Right atrium auricular region (tissue), 2 donors: Measurements from ENCODE around the gene AGAP1. TPM values are rescaled to one million over a fixed set of nuclear protein-coding genes. Genes with fewer than 3 reads are reported as not detected.

Source experiments
- DNase-seq: peaks from one replicate; pipeline ENCODE4 v3.0.0-alpha.2; 2019; ENCODE audit warnings: low spot score
- H3K27ac ChIP-seq, 2 donors: fragments of 200-600 bp; sonication (generic); 1 replicate in 1 of 2; 2 replicates in 1 of 2; pipeline ENCODE4 v1.5.1; 2016 to 2019
- H3K27me3 ChIP-seq, 2 donors: fragments of 200-600 bp; sonication (generic); one replicate each; pipeline versions ENCODE4 v1.5.1 to v1.6.0; 2017 to 2019
- H3K36me3 ChIP-seq: fragments of 200-600 bp; sonication (generic); one replicate; pipeline ENCODE4 v1.5.1; 2016
- H3K4me1 ChIP-seq, 2 donors: fragments of 200-600 bp; sonication (generic); one replicate each; pipeline versions ENCODE4 v1.5.1 to v1.6.0; 2017 to 2019
- H3K4me3 ChIP-seq, 2 donors: fragments of 200-600 bp; sonication (generic); 1 replicate in 1 of 2; 2 replicates in 1 of 2; pipeline ENCODE4 v1.5.1; 2017 to 2019; ENCODE audit warnings: mild to moderate bottlenecking in 1 of 2, moderate library complexity in 1 of 2
- H3K9me3 ChIP-seq, 2 donors: fragments of 200-600 bp; sonication (generic); one replicate each; pipeline ENCODE4 v1.5.1; 2019
- total RNA-seq, 2 donors: library from RNA; depleted of rRNA; stranded (reverse); fragments of >200 nt; gene quantifications; one replicate each; pipeline ENCODE4 v1.1.0, GENCODE V29; 2016
- TF ChIP-seq, protein P1 (sequence below), 2 donors: fragments of 200-600 bp; sonication (generic); IDR thresholded peaks; one replicate each; pipeline ENCODE4 v1.5.1; 2019; ENCODE audit warnings: antibody characterized with exemption in 2 of 2

The AGAP1 gene
- total RNA-seq, 2 donors from 2014 or later = 11.6 to 17.2 TPM

DNA sequence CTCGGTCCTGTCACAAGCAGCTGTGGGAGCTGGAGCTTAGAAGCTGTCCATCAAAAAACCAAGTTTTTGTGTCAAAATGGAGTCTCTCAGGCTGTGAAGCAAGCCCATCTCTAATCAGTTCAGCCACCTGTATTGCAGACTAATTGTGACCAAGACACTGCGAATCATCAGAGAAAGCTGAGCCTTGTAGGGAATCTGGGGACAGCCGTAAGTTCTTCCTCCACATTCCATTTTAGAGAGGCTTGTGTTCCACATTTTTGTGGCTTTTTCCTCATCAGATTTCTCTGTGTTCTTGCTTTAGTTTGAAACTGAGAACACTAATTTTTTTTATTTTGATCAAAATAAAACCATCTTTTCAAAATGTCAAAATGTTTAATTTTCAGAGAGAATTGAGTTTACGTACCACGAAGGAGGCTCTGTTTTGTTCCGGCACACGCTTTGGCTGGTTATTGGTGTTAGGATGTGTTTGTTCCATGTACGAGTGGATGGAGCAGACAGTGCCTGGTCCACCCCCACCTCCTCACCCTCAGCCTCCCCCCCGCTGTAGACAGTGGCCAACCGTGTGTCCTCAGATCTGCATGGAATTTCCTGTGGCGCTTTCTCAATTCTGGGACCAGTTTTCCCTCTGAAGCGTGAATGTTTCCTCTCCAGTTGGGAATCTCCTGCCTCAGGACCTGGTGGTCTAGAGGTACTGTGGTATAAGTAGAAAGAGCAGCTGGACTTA is 140.8 kb downstream of the AGAP1 start:
- no peak overlapping the region for H3K27ac ChIP-seq
- H3K27me3 ChIP-seq = no peaks in the 10 kb centered on the region
- no peaks in the 10 kb centered on the region for H3K36me3 ChIP-seq
- no peaks in the 10 kb centered on the region for H3K9me3 ChIP-seq
- no peak for DNase-seq
- peaks cover 0 to 21% of the 10 kb centered on the region in 2 donors for H3K4me1 ChIP-seq
- TF ChIP-seq, protein P1, sequence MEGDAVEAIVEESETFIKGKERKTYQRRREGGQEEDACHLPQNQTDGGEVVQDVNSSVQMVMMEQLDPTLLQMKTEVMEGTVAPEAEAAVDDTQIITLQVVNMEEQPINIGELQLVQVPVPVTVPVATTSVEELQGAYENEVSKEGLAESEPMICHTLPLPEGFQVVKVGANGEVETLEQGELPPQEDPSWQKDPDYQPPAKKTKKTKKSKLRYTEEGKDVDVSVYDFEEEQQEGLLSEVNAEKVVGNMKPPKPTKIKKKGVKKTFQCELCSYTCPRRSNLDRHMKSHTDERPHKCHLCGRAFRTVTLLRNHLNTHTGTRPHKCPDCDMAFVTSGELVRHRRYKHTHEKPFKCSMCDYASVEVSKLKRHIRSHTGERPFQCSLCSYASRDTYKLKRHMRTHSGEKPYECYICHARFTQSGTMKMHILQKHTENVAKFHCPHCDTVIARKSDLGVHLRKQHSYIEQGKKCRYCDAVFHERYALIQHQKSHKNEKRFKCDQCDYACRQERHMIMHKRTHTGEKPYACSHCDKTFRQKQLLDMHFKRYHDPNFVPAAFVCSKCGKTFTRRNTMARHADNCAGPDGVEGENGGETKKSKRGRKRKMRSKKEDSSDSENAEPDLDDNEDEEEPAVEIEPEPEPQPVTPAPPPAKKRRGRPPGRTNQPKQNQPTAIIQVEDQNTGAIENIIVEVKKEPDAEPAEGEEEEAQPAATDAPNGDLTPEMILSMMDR (IDR thresholded peaks at IDR 0.05) = no peak
- no peak overlapping the region for H3K4me3 ChIP-seq

DNA sequence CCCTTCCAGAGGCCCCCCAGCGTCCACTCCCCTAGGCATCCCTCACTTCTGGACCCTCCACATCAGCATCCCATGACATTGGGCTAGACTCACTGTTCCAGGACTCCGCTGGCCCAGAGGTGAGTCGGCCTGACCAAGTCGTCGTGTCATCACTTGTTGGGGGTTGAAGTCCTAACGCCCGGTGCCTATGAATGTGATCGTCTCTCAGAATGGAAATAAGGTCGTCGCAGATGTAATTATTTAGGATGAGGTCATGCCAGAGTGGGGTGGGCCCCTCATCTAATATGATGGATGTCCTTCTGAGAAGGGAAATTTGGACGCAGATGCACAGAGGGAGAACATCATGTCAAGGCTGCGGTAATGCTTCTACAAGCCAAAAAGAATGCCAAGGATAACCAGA is 142.7 kb downstream of the AGAP1 start:
- H3K4me3 ChIP-seq = no peak overlapping the region
- no peak overlapping the region for H3K27ac ChIP-seq
- TF ChIP-seq, protein P1 (IDR thresholded peaks at IDR 0.05) = no peak
- H3K36me3 ChIP-seq = no peaks in the 10 kb centered on the region
- no peaks in the 10 kb centered on the region for H3K27me3 ChIP-seq
- DNase-seq = no peak
- no peaks in the 10 kb centered on the region for H3K9me3 ChIP-seq
- peaks cover 0 to 39% of the 10 kb centered on the region in 2 donors for H3K4me1 ChIP-seq

DNA sequence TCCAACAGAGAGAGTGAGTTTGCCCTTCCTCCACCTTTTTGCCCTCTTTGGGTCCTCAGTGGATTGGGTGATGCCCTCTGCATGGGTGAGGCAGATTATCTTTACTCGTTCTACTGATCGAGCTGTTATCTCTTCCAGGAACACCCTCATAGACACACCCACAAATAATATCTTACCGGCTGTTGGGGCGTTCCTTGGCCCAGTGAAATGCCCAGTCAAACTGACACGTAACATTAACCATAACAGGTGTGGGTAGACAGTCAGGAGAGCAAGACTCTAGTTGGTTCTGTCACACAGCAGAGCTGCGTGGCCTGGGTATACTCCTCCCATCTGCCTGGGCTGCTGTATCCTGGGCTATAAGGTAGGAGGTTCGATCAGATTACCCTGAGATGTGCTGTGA is 144.1 kb downstream of the AGAP1 start:
- peaks cover 0 to 52% of the 10 kb centered on the region in 2 donors for H3K4me1 ChIP-seq
- no peak overlapping the region for H3K4me3 ChIP-seq
- no peaks in the 10 kb centered on the region for H3K9me3 ChIP-seq
- H3K27ac ChIP-seq = peak overlapping the region; percentile 53 to 81
- DNase-seq = no peak
- TF ChIP-seq, protein P1 (IDR thresholded peaks at IDR 0.05) = no peak
- H3K36me3 ChIP-seq = no peaks in the 10 kb centered on the region
- H3K27me3 ChIP-seq = no peaks in the 10 kb centered on the region

DNA sequence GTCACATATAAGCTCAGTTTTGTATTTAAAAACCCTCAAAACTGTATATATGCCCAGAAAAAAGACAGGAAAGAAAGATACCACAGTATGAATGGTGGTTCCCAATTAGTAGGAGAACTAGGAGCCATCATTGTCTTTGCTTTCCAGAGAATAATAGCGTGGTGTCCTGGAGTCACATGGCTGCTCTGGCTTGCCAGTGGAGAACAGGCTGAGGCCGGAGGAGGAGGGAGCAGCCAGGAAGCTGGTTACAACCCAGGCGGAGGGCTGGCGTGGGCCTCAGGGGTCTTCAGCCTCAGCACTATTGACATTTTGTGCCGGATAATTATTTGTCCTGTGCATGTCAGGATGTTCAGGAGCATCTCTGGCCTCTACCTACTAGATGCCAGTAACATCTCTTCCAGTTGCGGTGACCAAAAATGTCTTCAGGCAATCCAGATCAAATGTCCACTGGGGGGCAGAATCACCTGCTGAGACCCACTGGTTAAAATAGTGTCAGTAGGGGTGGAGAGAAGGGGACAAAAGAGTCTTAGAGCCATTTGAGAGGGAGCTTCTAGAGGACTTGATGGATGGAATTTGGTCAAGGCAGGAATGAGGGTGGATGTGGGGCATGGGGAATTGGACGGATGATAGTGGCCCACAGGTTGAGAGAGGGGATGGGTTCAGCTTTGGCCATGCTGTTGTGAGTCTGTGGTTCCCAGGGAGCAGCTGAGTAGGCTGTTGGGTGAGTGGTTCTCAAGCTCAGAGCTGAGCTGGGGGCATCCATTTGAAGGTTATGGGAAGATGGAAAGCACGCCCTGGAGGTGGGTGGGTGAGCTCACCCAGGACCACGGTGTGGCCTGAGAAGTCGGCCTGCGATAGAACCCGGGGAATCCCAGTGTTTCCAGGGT is 144.9 kb downstream of the AGAP1 start:
- Histone ChIP-seq H3K36me3 (no peaks in the 10 kb centered on the region), H3K27ac (peak overlapping the region; percentile 74 to 81), H3K4me3 (no peak overlapping the region), H3K27me3 (no peaks in the 10 kb centered on the region), H3K9me3 (no peaks in the 10 kb centered on the region), H3K4me1 (peaks cover 0 to 60% of the 10 kb centered on the region in 2 donors)
- no peak for DNase-seq
- TF ChIP-seq, protein P1 (IDR thresholded peaks at IDR 0.05) = no peak

DNA sequence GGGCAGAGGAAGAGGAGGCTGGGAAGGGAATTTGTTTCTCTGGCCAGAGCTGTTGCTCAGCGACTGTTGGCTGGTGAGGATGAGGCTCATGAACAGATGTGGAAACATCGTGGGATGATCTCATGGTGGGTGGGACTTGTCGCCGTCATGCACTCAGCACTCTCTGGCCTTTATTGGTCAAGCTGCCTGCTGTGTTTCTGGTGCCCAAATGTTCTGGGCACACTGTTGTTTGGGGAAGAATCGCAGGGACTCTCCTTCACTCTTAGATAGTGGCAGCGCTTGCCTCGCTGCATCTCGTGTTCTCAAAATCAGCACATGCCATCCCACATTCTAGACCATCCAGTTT is 145.6 kb downstream of the AGAP1 start:
- H3K9me3 ChIP-seq = no peaks in the 10 kb centered on the region
- H3K27ac ChIP-seq = peak overlapping the region; percentile 74 to 81
- H3K4me3 ChIP-seq = no peak overlapping the region
- DNase-seq = peak; percentile 93
- no peaks in the 10 kb centered on the region for H3K27me3 ChIP-seq
- TF ChIP-seq, protein P1 (IDR thresholded peaks at IDR 0.05) = no peak
- H3K36me3 ChIP-seq = no peaks in the 10 kb centered on the region
- peaks cover 0 to 66% of the 10 kb centered on the region in 2 donors for H3K4me1 ChIP-seq
